22Rv1 (cell line): ENCODE data around the gene CCL21.

Experiments used
- H3K27ac ChIP-seq: fragments of 450-650 bp; 2 replicates; pipeline ENCODE4 v1.5.1; 2017
- CTCF ChIP-seq: fragments of 450-650 bp; IDR thresholded peaks from 2 replicates; pipeline ENCODE4 v1.5.1; 2017; ENCODE audit warnings: mild to moderate bottlenecking
- ZFX ChIP-seq: fragments of 450-650 bp; IDR thresholded peaks from 2 replicates; pipeline ENCODE4 v1.6.1; 2017; ENCODE audit warnings: antibody characterized with exemption, borderline replicate concordance

Gene CCL21

GRCh38 chr9:34675869-34676268 is 34.1 kb downstream of the CCL21 start:
- no peak overlapping the region for H3K27ac ChIP-seq
- TF ChIP-seq CTCF: no peak
- no peak for TF ChIP-seq ZFX

GRCh38 chr9:34675048-34675714 is 34.8 kb downstream of the CCL21 start:
- TF ChIP-seq CTCF: peak; percentile 72
- no peak for TF ChIP-seq ZFX

GRCh38 chr9:34674440-34674839 is 35.5 kb downstream of the CCL21 start:
- TF ChIP-seq ZFX (no peak), CTCF (no peak)
- no peak overlapping the region for H3K27ac ChIP-seq

More at GRCh38 chr9:34675048-34675714, 34.8 kb downstream of the CCL21 start:
- H3K27ac ChIP-seq: no peak overlapping the region

- TF ChIP-seq CTCF: no peak
- no peak for TF ChIP-seq ZFX
- H3K27ac ChIP-seq: no peak overlapping the region
Observed at GRCh38 chr9:34671307-34671706, 38.6 kb downstream of the CCL21 start.

- TF ChIP-seq ZFX (no peak), CTCF (no peak)
- no peak overlapping the region for H3K27ac ChIP-seq
Observed at GRCh38 chr9:34669809-34670562, 40.0 kb downstream of the CCL21 start.

- peak overlapping the region; percentile 86 for H3K27ac ChIP-seq
- no peak for TF ChIP-seq CTCF
- TF ChIP-seq ZFX: no peak
Observed at GRCh38 chr9:34665381-34666250, 44.3 kb downstream of the CCL21 start.
